Urinary bladder (tissue), 4 donors: Measurements from ENCODE around the gene LRRTM4. TPM values are rescaled to one million over a fixed set of nuclear protein-coding genes. Genes with fewer than 3 reads are reported as not detected.

Source experiments
- DNase-seq: peaks from one replicate; pipeline ENCODE4 v3.0.0-alpha.2; 2015; ENCODE audit errors: extremely low spot score
- H3K27ac ChIP-seq: one replicate; pipeline ENCODE4 v1.5.1; 2013; ENCODE audit warnings: low read depth, mild to moderate bottlenecking, moderate library complexity
- H3K36me3 ChIP-seq: one replicate; pipeline ENCODE4 v1.6.1; 2013; ENCODE audit warnings: mild to moderate bottlenecking, moderate library complexity; ENCODE audit not compliant: insufficient read depth
- H3K4me1 ChIP-seq: one replicate; pipeline ENCODE4 v1.6.1; 2013; ENCODE audit warnings: mild to moderate bottlenecking, moderate library complexity; ENCODE audit not compliant: insufficient read depth
- H3K4me3 ChIP-seq: one replicate; pipeline ENCODE4 v1.5.1; 2013; ENCODE audit warnings: low read depth, low read length
- WGBS: extraction: QIAGEN DNeasy Blood & Tissue Kit; methylation state at CpG from one replicate; pipeline ENCODE4 v1.1.7; 2013; 5-methylcytosine and 5-hydroxymethylcytosine counted together
- polyA plus RNA-seq: library from polyadenylated mRNA; stranded (reverse); fragments of 200-250 nt; gene quantifications from one replicate; pipeline ENCODE4 v1.2.3, GENCODE V29; 2013
- total RNA-seq: library from RNA; depleted of rRNA; stranded (reverse); fragments of >200 nt; gene quantifications from one replicate; pipeline ENCODE4 v1.2.3, GENCODE V29; 2014
- donor health status: healthy with polysubstance abuse.
- donor health status: healthy.

Gene LRRTM4
- total and polyA plus RNA-seq, 2 donors, result 0.34 to 13.9 TPM

- no peak for DNase-seq
- WGBS, result 31% methylated on average over 5 of the region's 5 CpGs
- H3K27ac ChIP-seq, result no peak overlapping the region
- H3K4me1 ChIP-seq, result no peaks in the 10 kb centered on the region
- no peak overlapping the region for H3K4me3 ChIP-seq
- no peaks in the 10 kb centered on the region for H3K36me3 ChIP-seq
Measured at GRCh38 chr2:77328134-77328931, 193.8 kb downstream of the LRRTM4 start.

- 71% methylated on average over 3 of the region's 3 CpGs for WGBS
Measured at GRCh38 chr2:77325395-77325794, 196.8 kb downstream of the LRRTM4 start.

GRCh38 chr2:77322431-77322830 is 199.7 kb downstream of the LRRTM4 start:
- DNase-seq, result no peak
- WGBS, result 78% methylated on average over 3 of the region's 3 CpGs

More at GRCh38 chr2:77325395-77325794, 196.8 kb downstream of the LRRTM4 start:
- H3K27ac ChIP-seq, result no peak overlapping the region
- no peaks in the 10 kb centered on the region for H3K4me1 ChIP-seq
- H3K4me3 ChIP-seq, result no peak overlapping the region
- H3K36me3 ChIP-seq, result no peaks in the 10 kb centered on the region
- no peak for DNase-seq

GRCh38 chr2:77314721-77315120 is 207.5 kb downstream of the LRRTM4 start:
- Histone ChIP-seq H3K4me1 (no peaks in the 10 kb centered on the region), H3K27ac (no peak overlapping the region), H3K4me3 (no peak overlapping the region), H3K36me3 (no peaks in the 10 kb centered on the region)
- no peak for DNase-seq
- WGBS, result 24% methylated on average over 5 of the region's 5 CpGs

More at GRCh38 chr2:77322431-77322830, 199.7 kb downstream of the LRRTM4 start:
- Histone ChIP-seq H3K4me1 (no peaks in the 10 kb centered on the region), H3K27ac (no peak overlapping the region), H3K4me3 (no peak overlapping the region), H3K36me3 (no peaks in the 10 kb centered on the region)

GRCh38 chr2:77310416-77310815 is 211.8 kb downstream of the LRRTM4 start:
- Histone ChIP-seq H3K4me1 (no peaks in the 10 kb centered on the region), H3K4me3 (no peak overlapping the region), H3K27ac (no peak overlapping the region), H3K36me3 (no peaks in the 10 kb centered on the region)
- DNase-seq, result no peak
- WGBS, result 46% methylated on average over 3 of the region's 3 CpGs

- WGBS, result 65% methylated on average over 2 of the region's 2 CpGs
- Histone ChIP-seq H3K4me3 (no peak overlapping the region), H3K4me1 (no peaks in the 10 kb centered on the region), H3K27ac (no peak overlapping the region), H3K36me3 (no peaks in the 10 kb centered on the region)
- no peak for DNase-seq
Measured at GRCh38 chr2:77309725-77310124, 212.5 kb downstream of the LRRTM4 start.

- no peak for DNase-seq
- 79% methylated on average over 1 of the region's 1 CpG for WGBS
Measured at GRCh38 chr2:77301441-77301840, 220.7 kb downstream of the LRRTM4 start.

GRCh38 chr2:77296791-77297190 is 225.4 kb downstream of the LRRTM4 start:
- WGBS, result 84% methylated on average over 5 of the region's 5 CpGs
- no peaks in the 10 kb centered on the region for H3K36me3 ChIP-seq
- H3K27ac ChIP-seq, result no peak overlapping the region

More at GRCh38 chr2:77301441-77301840, 220.7 kb downstream of the LRRTM4 start:
- H3K36me3 ChIP-seq, result no peaks in the 10 kb centered on the region
- no peak overlapping the region for H3K27ac ChIP-seq
- H3K4me3 ChIP-seq, result no peak overlapping the region
- no peaks in the 10 kb centered on the region for H3K4me1 ChIP-seq

GRCh38 chr2:77294474-77294873 is 227.7 kb downstream of the LRRTM4 start:
- DNase-seq, result no peak
- H3K4me3 ChIP-seq, result no peak overlapping the region
- WGBS, result 74% methylated on average over 2 of the region's 2 CpGs
- no peak overlapping the region for H3K27ac ChIP-seq
- no peaks in the 10 kb centered on the region for H3K36me3 ChIP-seq
- H3K4me1 ChIP-seq, result no peaks in the 10 kb centered on the region

More at GRCh38 chr2:77296791-77297190, 225.4 kb downstream of the LRRTM4 start:
- Histone ChIP-seq H3K4me3 (no peak overlapping the region), H3K4me1 (no peaks in the 10 kb centered on the region)
- no peak for DNase-seq

- no peak for DNase-seq
- 73% methylated on average over 1 of the region's 1 CpG for WGBS
Measured at GRCh38 chr2:77284353-77284752, 237.8 kb downstream of the LRRTM4 start.

GRCh38 chr2:77271262-77271661 is 250.9 kb downstream of the LRRTM4 start:
- no peak overlapping the region for H3K4me3 ChIP-seq
- H3K27ac ChIP-seq, result no peak overlapping the region
- H3K36me3 ChIP-seq, result no peaks in the 10 kb centered on the region
- 96% methylated on average over 5 of the region's 5 CpGs for WGBS
- no peak for DNase-seq
- H3K4me1 ChIP-seq, result no peaks in the 10 kb centered on the region

More at GRCh38 chr2:77284353-77284752, 237.8 kb downstream of the LRRTM4 start:
- Histone ChIP-seq H3K4me3 (no peak overlapping the region), H3K27ac (no peak overlapping the region), H3K36me3 (no peaks in the 10 kb centered on the region), H3K4me1 (no peaks in the 10 kb centered on the region)

- H3K36me3 ChIP-seq, result no peaks in the 10 kb centered on the region
- WGBS, result 87% methylated on average over 3 of the region's 3 CpGs
- no peak overlapping the region for H3K4me3 ChIP-seq
- DNase-seq, result no peak
- no peak overlapping the region for H3K27ac ChIP-seq
- no peaks in the 10 kb centered on the region for H3K4me1 ChIP-seq
Measured at GRCh38 chr2:77270433-77270832, 251.7 kb downstream of the LRRTM4 start.

- no peaks in the 10 kb centered on the region for H3K36me3 ChIP-seq
- H3K4me3 ChIP-seq, result no peak overlapping the region
- no peaks in the 10 kb centered on the region for H3K4me1 ChIP-seq
- DNase-seq, result no peak
- WGBS, result 92% methylated on average over 3 of the region's 3 CpGs
- no peak overlapping the region for H3K27ac ChIP-seq
Measured at GRCh38 chr2:77268626-77269025, 253.6 kb downstream of the LRRTM4 start.

GRCh38 chr2:77232909-77233425 is 289.2 kb downstream of the LRRTM4 start:
- Histone ChIP-seq H3K4me1 (no peaks in the 10 kb centered on the region), H3K27ac (no peak overlapping the region), H3K36me3 (no peaks in the 10 kb centered on the region), H3K4me3 (no peak overlapping the region)
- no peak for DNase-seq
